Parathyroid adenoma (tissue), 2 donors: Measurements from ENCODE around the gene OBSCN.

ENCODE experiments used
- H2AFZ ChIP-seq: fragments of 300-600 bp; sonication (generic); one replicate; pipeline ENCODE4 v1.7.0; 2017; ENCODE audit warnings: antibody characterized with exemption, mild to moderate bottlenecking
- H3K27ac ChIP-seq: fragments of 300-600 bp; sonication (generic); one replicate; pipeline ENCODE4 v1.7.0; 2017
- H3K27me3 ChIP-seq: fragments of 300-600 bp; sonication (generic); one replicate; pipeline ENCODE4 v1.7.0; 2017; ENCODE audit warnings: low read length; ENCODE audit not compliant: control insufficient read depth, insufficient read depth
- H3K36me3 ChIP-seq: fragments of 300-600 bp; sonication (generic); one replicate; pipeline ENCODE4 v1.7.0; 2017; ENCODE audit warnings: low read length; ENCODE audit not compliant: control insufficient read depth, insufficient read depth
- H3K4me1 ChIP-seq: fragments of 300-600 bp; sonication (generic); one replicate; pipeline ENCODE4 v1.7.0; 2017; ENCODE audit warnings: control low read depth
- H3K4me2 ChIP-seq: fragments of 300-600 bp; sonication (generic); one replicate; pipeline ENCODE4 v1.7.0; 2017; ENCODE audit warnings: low read length
- H3K4me3 ChIP-seq: fragments of 300-600 bp; sonication (generic); one replicate; pipeline ENCODE4 v1.7.0; 2017; ENCODE audit warnings: low read depth, low read length
- H3K79me2 ChIP-seq: fragments of 300-600 bp; sonication (generic); one replicate; pipeline ENCODE4 v1.7.0; 2017; ENCODE audit warnings: control low read depth
- H3K9ac ChIP-seq: fragments of 300-600 bp; sonication (generic); one replicate; pipeline ENCODE4 v1.7.0; 2017; ENCODE audit warnings: mild to moderate bottlenecking
- H3K9me3 ChIP-seq: fragments of 300-600 bp; sonication (generic); one replicate; pipeline ENCODE4 v1.7.0; 2017; ENCODE audit warnings: low read length; ENCODE audit not compliant: control insufficient read depth
- CTCF ChIP-seq: fragments of 300-600 bp; sonication (generic); IDR thresholded peaks from one replicate; pipeline ENCODE4 v1.7.0; 2017; ENCODE audit warnings: antibody characterized with exemption, mild to moderate bottlenecking
- donor health status: primary hyperparathyroidism.

Gene OBSCN

GRCh38 chr1:228258486-228258885 is 50.6 kb downstream of the OBSCN start:
- Histone ChIP-seq H3K36me3 (no peaks in the 10 kb centered on the region), H3K79me2 (no peaks in the 10 kb centered on the region), H3K9ac (no peak overlapping the region), H3K27ac (no peak overlapping the region), H3K9me3 (no peaks in the 10 kb centered on the region), H3K4me2 (no peak overlapping the region), H3K4me3 (no peak overlapping the region), H2AFZ (no peak overlapping the region), H3K27me3 (no peaks in the 10 kb centered on the region), H3K4me1 (no peaks in the 10 kb centered on the region)
- no peak for TF ChIP-seq CTCF

GRCh38 chr1:228259368-228259894 is 51.6 kb downstream of the OBSCN start:
- Histone ChIP-seq H3K27me3 (no peaks in the 10 kb centered on the region), H3K4me3 (no peak overlapping the region), H3K9me3 (no peaks in the 10 kb centered on the region), H3K9ac (no peak overlapping the region), H3K79me2 (no peaks in the 10 kb centered on the region), H3K4me2 (no peak overlapping the region), H3K36me3 (no peaks in the 10 kb centered on the region), H2AFZ (no peak overlapping the region), H3K27ac (no peak overlapping the region), H3K4me1 (no peaks in the 10 kb centered on the region)
- TF ChIP-seq CTCF: no peak

- H2AFZ ChIP-seq: no peak overlapping the region
- no peak overlapping the region for H3K4me3 ChIP-seq
- H3K36me3 ChIP-seq: no peaks in the 10 kb centered on the region
- H3K4me1 ChIP-seq: no peaks in the 10 kb centered on the region
- no peaks in the 10 kb centered on the region for H3K27me3 ChIP-seq
- H3K9ac ChIP-seq: no peak overlapping the region
- H3K9me3 ChIP-seq: no peaks in the 10 kb centered on the region
- H3K4me2 ChIP-seq: no peak overlapping the region
- no peak overlapping the region for H3K27ac ChIP-seq
- H3K79me2 ChIP-seq: no peaks in the 10 kb centered on the region
- no peak for TF ChIP-seq CTCF
Observed at GRCh38 chr1:228259951-228260350, 52.1 kb downstream of the OBSCN start.

- Histone ChIP-seq H2AFZ (no peak overlapping the region), H3K4me1 (no peaks in the 10 kb centered on the region), H3K36me3 (no peaks in the 10 kb centered on the region), H3K79me2 (no peaks in the 10 kb centered on the region), H3K9ac (no peak overlapping the region), H3K9me3 (no peaks in the 10 kb centered on the region), H3K4me3 (no peak overlapping the region), H3K27me3 (no peaks in the 10 kb centered on the region), H3K4me2 (no peak overlapping the region), H3K27ac (no peak overlapping the region)
- TF ChIP-seq CTCF: no peak
Observed at GRCh38 chr1:228261706-228262105, 53.9 kb downstream of the OBSCN start.

- H3K9me3 ChIP-seq: no peaks in the 10 kb centered on the region
- no peak for TF ChIP-seq CTCF
- H3K4me3 ChIP-seq: no peak overlapping the region
- H3K27me3 ChIP-seq: no peaks in the 10 kb centered on the region
- H3K4me2 ChIP-seq: no peak overlapping the region
- no peaks in the 10 kb centered on the region for H3K36me3 ChIP-seq
- H2AFZ ChIP-seq: no peak overlapping the region
- no peak overlapping the region for H3K9ac ChIP-seq
- no peak overlapping the region for H3K27ac ChIP-seq
- H3K4me1 ChIP-seq: no peaks in the 10 kb centered on the region
- no peaks in the 10 kb centered on the region for H3K79me2 ChIP-seq
Observed at GRCh38 chr1:228262475-228262874, 54.6 kb downstream of the OBSCN start.
